H9 (cell line): ENCODE measurements around the gene LTK. TPM values are rescaled to one million over a fixed set of nuclear protein-coding genes. Genes with fewer than 3 reads are reported as not detected.

Experiments
- DNase-seq: peaks from one replicate; pipeline ENCODE4 v3.0.0-alpha.2; 2017
- H2AFZ ChIP-seq: one replicate; pipeline ENCODE4 v1.6.1; 2013; ENCODE audit warnings: mild to moderate bottlenecking, low read length, control low read depth, moderate library complexity
- H2AK5ac ChIP-seq: 2 replicates; pipeline ENCODE4 v1.6.1; 2013; ENCODE audit warnings: low read length, control low read depth, mixed read lengths; ENCODE audit not compliant: insufficient read length
- H2BK120ac ChIP-seq: one replicate; pipeline ENCODE4 v1.6.1; 2013; ENCODE audit warnings: low read depth, mild to moderate bottlenecking, low read length, control low read depth, inconsistent platforms; ENCODE audit not compliant: poor library complexity, severe bottlenecking
- H2BK12ac ChIP-seq: 2 replicates; pipeline ENCODE4 v1.6.1; 2013; ENCODE audit warnings: low read length, control low read depth, mixed read lengths, low read depth; ENCODE audit not compliant: insufficient read length
- H2BK15ac ChIP-seq: 2 replicates; pipeline ENCODE4 v1.6.1; 2013; ENCODE audit warnings: low read depth, low read length, control low read depth
- H2BK20ac ChIP-seq: one replicate; pipeline ENCODE4 v1.6.1; 2013; ENCODE audit warnings: low read depth, mild to moderate bottlenecking, low read length, control low read depth, inconsistent platforms; ENCODE audit not compliant: poor library complexity, severe bottlenecking
- H2BK5ac ChIP-seq: 2 replicates; pipeline ENCODE4 v1.6.1; 2013; ENCODE audit warnings: low read length, control low read depth, mixed read lengths; ENCODE audit not compliant: insufficient read length
- H3K14ac ChIP-seq: 2 replicates; pipeline ENCODE4 v1.6.1; 2013; ENCODE audit warnings: low read length, control low read depth; ENCODE audit not compliant: insufficient read depth
- H3K18ac ChIP-seq: 2 replicates; pipeline ENCODE4 v1.6.1; 2013; ENCODE audit warnings: low read depth, mild to moderate bottlenecking, mixed read lengths, low read length, control low read depth; ENCODE audit not compliant: insufficient read length
- H3K23ac ChIP-seq: 2 replicates; pipeline ENCODE4 v1.6.1; 2013; ENCODE audit warnings: low read length, control low read depth, mixed read lengths, low read depth; ENCODE audit not compliant: insufficient read length
- H3K23me2 ChIP-seq: 2 replicates; pipeline ENCODE4 v1.6.1; 2013; ENCODE audit warnings: low read depth, mild to moderate bottlenecking, mixed read lengths, low read length, control low read depth; ENCODE audit not compliant: insufficient read length, poor library complexity, severe bottlenecking
- H3K27ac ChIP-seq: 2 replicates; pipeline ENCODE4 v1.5.1; 2013; ENCODE audit warnings: low read length, control low read depth, mixed read lengths, low read depth; ENCODE audit not compliant: insufficient read length
- H3K27me3 ChIP-seq: 2 replicates; pipeline ENCODE4 v1.6.1; 2013; ENCODE audit warnings: low read length, control low read depth, inconsistent platforms; ENCODE audit not compliant: insufficient read depth
- H3K4ac ChIP-seq: 2 replicates; pipeline ENCODE4 v1.6.1; 2013; ENCODE audit warnings: low read depth, mild to moderate bottlenecking, control low read depth, inconsistent platforms, low read length, moderate library complexity
- H3K4me1 ChIP-seq: 2 replicates; pipeline ENCODE4 v1.6.1; 2013; ENCODE audit warnings: low read length, control low read depth, inconsistent platforms; ENCODE audit not compliant: insufficient read depth
- H3K4me2 ChIP-seq: 2 replicates; pipeline ENCODE4 v1.6.1; 2013; ENCODE audit warnings: low read length, control low read depth, mixed read lengths; ENCODE audit not compliant: insufficient read length, insufficient read depth
- H3K56ac ChIP-seq: 2 replicates; pipeline ENCODE4 v1.6.1; 2013; ENCODE audit warnings: low read depth, mild to moderate bottlenecking, mixed read lengths, low read length, control low read depth; ENCODE audit not compliant: insufficient read length
- H3K79me1 ChIP-seq: 2 replicates; pipeline ENCODE4 v1.6.1; 2013; ENCODE audit warnings: low read depth, mild to moderate bottlenecking, moderate library complexity, low read length, control low read depth, inconsistent platforms; ENCODE audit not compliant: insufficient read depth, poor library complexity, severe bottlenecking
- H3K79me2 ChIP-seq: 2 replicates; pipeline ENCODE4 v1.6.1; 2013; ENCODE audit warnings: low read length, control low read depth, inconsistent platforms; ENCODE audit not compliant: insufficient read depth
- H3K9ac ChIP-seq: 2 replicates; pipeline ENCODE4 v1.6.1; 2013; ENCODE audit warnings: low read length, control low read depth, mixed read lengths; ENCODE audit not compliant: insufficient read length; ENCODE audit errors: extremely low read depth
- H3K9me3 ChIP-seq: one replicate; pipeline ENCODE4 v1.6.1; 2013; ENCODE audit warnings: low read depth, low read length, inconsistent platforms; ENCODE audit not compliant: control insufficient read depth
- H3T11ph ChIP-seq: one replicate; pipeline ENCODE4 v1.6.1; 2013; ENCODE audit warnings: mild to moderate bottlenecking, low read length, control low read depth, inconsistent platforms
- H4K20me1 ChIP-seq: one replicate; pipeline ENCODE4 v1.6.1; 2013; ENCODE audit not compliant: control insufficient read depth, insufficient read length, insufficient read depth
- H4K5ac ChIP-seq: 2 replicates; pipeline ENCODE4 v1.6.1; 2013; ENCODE audit warnings: low read depth, mild to moderate bottlenecking, mixed read lengths, low read length, control low read depth; ENCODE audit not compliant: insufficient read length
- H4K8ac ChIP-seq: replicated peaks from 2 replicates; pipeline ENCODE4 v1.6.1; 2013; ENCODE audit warnings: low read length, control low read depth, mixed read lengths, low read depth; ENCODE audit not compliant: insufficient read length
- H4K91ac ChIP-seq: 2 replicates; pipeline ENCODE4 v1.6.1; 2013; ENCODE audit warnings: low read depth, mild to moderate bottlenecking, moderate library complexity, mixed read lengths, low read length, control low read depth; ENCODE audit not compliant: insufficient read length
- H3K27ac Mint-ChIP-seq, 3 experiments: 2 replicates in 2 of 3; 3 replicates in 1 of 3; pipeline ENCODE4 v1.8.0; 2020 to 2021; ENCODE audit warnings: mixed read lengths in 3 of 3, mild to moderate bottlenecking in 1 of 3, moderate library complexity in 1 of 3
- H3K27me3 Mint-ChIP-seq: 2 replicates; pipeline ENCODE4 v1.8.0; 2021; ENCODE audit warnings: low read depth, mild to moderate bottlenecking, moderate library complexity, mixed read lengths
- H3K36me3 Mint-ChIP-seq, 3 experiments: 2 replicates in 2 of 3; 3 replicates in 1 of 3; pipeline ENCODE4 v1.8.0; 2020 to 2021; ENCODE audit warnings: low read depth in 3 of 3, mixed read lengths in 3 of 3; ENCODE audit not compliant: insufficient read depth in 1 of 3
- H3K4me1 Mint-ChIP-seq, 2 experiments: 2 replicates each; pipeline ENCODE4 v1.8.0; 2020; ENCODE audit warnings: mixed read lengths in 2 of 2
- H3K4me3 Mint-ChIP-seq, 2 experiments: 2 replicates in 1 of 2; 3 replicates in 1 of 2; pipeline ENCODE4 v1.8.0; 2020 to 2021; ENCODE audit warnings: mild to moderate bottlenecking in 2 of 2, mixed read lengths in 2 of 2, moderate library complexity in 1 of 2
- H3K9me3 Mint-ChIP-seq, 2 experiments: 2 replicates in 1 of 2; 3 replicates in 1 of 2; pipeline ENCODE4 v1.8.0; 2020; ENCODE audit warnings: mild to moderate bottlenecking in 2 of 2, mixed read lengths in 2 of 2, moderate library complexity in 1 of 2
- CTCF ChIP-seq: fragments of 200-600 bp; sonication (generic); conservative IDR thresholded peaks from 3 replicates; pipeline ENCODE4 v1.8.0; 2021; ENCODE audit warnings: antibody characterized with exemption, mild to moderate bottlenecking
- WGBS: extraction: QIAGEN DNeasy Blood & Tissue Kit; methylation state at CpG from one replicate; pipeline ENCODE4 v1.1.7; 2013; ENCODE audit warnings: missing lambda C conversion rate, low lambda C conversion rate, mixed read lengths; ENCODE audit not compliant: insufficient read length; ENCODE audit errors: extremely low coverage; 5-methylcytosine and 5-hydroxymethylcytosine counted together
- total RNA-seq: library from RNA; stranded (reverse); gene quantifications from 2 replicates; pipeline ENCODE4 v1.2.1, GENCODE V29; 2021

The LTK gene
- total RNA-seq, 1 experiment from 2014 or later: 0.31 TPM

- H2BK120ac ChIP-seq: no peak overlapping the region
- peak; percentile 56 for TF ChIP-seq CTCF
Measured at GRCh38 chr15:41506796-41507341, 6.8 kb downstream of the LTK start.

More at GRCh38 chr15:41506796-41507341, 6.8 kb downstream of the LTK start:
- Mint-ChIP-seq H3K27me3 (peaks cover 98% of the 10 kb centered on the region), H3K4me3 (no peak overlapping the region), H3K27ac (no peak overlapping the region), H3K4me1 (peaks cover 4 to 19% of the 10 kb centered on the region in 2 experiments; a peak in 3 of 4 replicates), H3K36me3 (no peaks in the 10 kb centered on the region), H3K9me3 (no peaks in the 10 kb centered on the region; a peak in 2 of 5 replicates)
- no peak overlapping the region for H3K18ac ChIP-seq
- no peaks in the 10 kb centered on the region for H3K79me2 ChIP-seq
- no peak overlapping the region for H2AK5ac ChIP-seq
- H2AFZ ChIP-seq: no peak overlapping the region
- H2BK5ac ChIP-seq: no peak overlapping the region
- peak; percentile 65 for DNase-seq
- H4K91ac ChIP-seq: no peak overlapping the region
- H3K56ac ChIP-seq: no peak overlapping the region
- no peak overlapping the region for H4K8ac ChIP-seq
- H3K14ac ChIP-seq: no peak overlapping the region
- no peak overlapping the region for H3K4ac ChIP-seq
- H4K20me1 ChIP-seq: no peaks in the 10 kb centered on the region
- no peaks in the 10 kb centered on the region for H3K9me3 ChIP-seq
- peaks cover 2% of the 10 kb centered on the region for H3K23me2 ChIP-seq
- H2BK12ac ChIP-seq: no peak overlapping the region
- no peak overlapping the region for H4K5ac ChIP-seq
- no peak overlapping the region for H3K27ac ChIP-seq
- H2BK20ac ChIP-seq: no peak overlapping the region
- H3K79me1 ChIP-seq: no peaks in the 10 kb centered on the region
- peaks cover 52% of the 10 kb centered on the region; the same call in 1 of the 2 replicates for H3K27me3 ChIP-seq
- no peak overlapping the region for H3T11ph ChIP-seq
- H3K4me2 ChIP-seq: no peak overlapping the region
- H3K9ac ChIP-seq: no peak overlapping the region
- no peak overlapping the region for H3K23ac ChIP-seq
- H2BK15ac ChIP-seq: no peak overlapping the region
- H3K4me1 ChIP-seq: no peaks in the 10 kb centered on the region
- WGBS: no CpG with 5 or more reads among the region's 10 CpGs
